K562 (cell line): ENCODE data around the gene RNPEP. TPM values are rescaled to one million over a fixed set of nuclear protein-coding genes. Genes with fewer than 3 reads are reported as not detected.

ENCODE experiments used
- ASH1L ChIP-seq: fragments of 450-650 bp; IDR thresholded peaks from 2 replicates; pipeline ENCODE4 v1.6.1; 2018; ENCODE audit warnings: borderline replicate concordance, mild to moderate bottlenecking, low read depth; ENCODE audit not compliant: partially characterized antibody
- CTBP1 ChIP-seq: fragments of 450-650 bp; IDR thresholded peaks from 2 replicates; pipeline ENCODE4 v1.6.1; 2016; ENCODE audit warnings: borderline replicate concordance
- IRF2 ChIP-seq: sonication (generic); formaldehyde crosslinking; IDR thresholded peaks from 2 replicates; pipeline ENCODE4 v1.8.1; 2022; ENCODE audit warnings: mild to moderate bottlenecking, missing genetic modification reagents
- LARP7 ChIP-seq: fragments of 450-650 bp; IDR thresholded peaks from 2 replicates; pipeline ENCODE4 v1.6.1; 2016
- MEF2D ChIP-seq: conservative IDR thresholded peaks from 2 replicates; pipeline ENCODE4 v1.6.1; 2016; ENCODE audit warnings: low read depth, missing genetic modification characterization, missing compliant biosample characterization
- SRF ChIP-seq, 2 experiments: fragments of 250-450, 450-650 bp in 1 of 2; sonication (Bioruptor Pico) in 1 of 2; sonication (generic) in 1 of 2; formaldehyde crosslinking; IDR thresholded peaks; 2 replicates each; pipeline versions ENCODE4 v1.5.0 to v1.5.1; 2020 to 2022; ENCODE audit warnings: mild to moderate bottlenecking in 1 of 2, missing genetic modification reagents in 1 of 2
- TEAD1 ChIP-seq, 2 experiments: fragments of 450-650 bp in 1 of 2; sonication (generic) in 1 of 2; formaldehyde crosslinking; IDR thresholded peaks; 2 replicates each; pipeline versions ENCODE4 v1.4.0 to v1.8.0; 2020 to 2022; ENCODE audit warnings: mild to moderate bottlenecking in 2 of 2, missing genetic modification reagents in 1 of 2
- ZBTB1 ChIP-seq: sonication (generic); formaldehyde crosslinking; IDR thresholded peaks from 2 replicates; pipeline ENCODE4 v1.8.1; 2023; ENCODE audit warnings: missing genetic modification reagents, low read depth, mild to moderate bottlenecking, borderline replicate concordance
- ZNF232 ChIP-seq: sonication (generic); formaldehyde crosslinking; IDR thresholded peaks from 2 replicates; pipeline ENCODE4 v1.8.0; 2022; ENCODE audit warnings: mild to moderate bottlenecking, missing genetic modification reagents
- ZNF75A ChIP-seq: fragments of 450-650 bp; formaldehyde crosslinking; IDR thresholded peaks from 2 replicates; pipeline ENCODE4 v1.4.0; 2020; ENCODE audit warnings: mild to moderate bottlenecking
- ZNF79 ChIP-seq: fragments of 250-450 bp; sonication (Bioruptor Pico); IDR thresholded peaks from 2 replicates; pipeline ENCODE4 v1.4.0; 2020; ENCODE audit warnings: low read depth, mild to moderate bottlenecking, moderate library complexity
- polyA plus RNA-seq, 8 experiments: library from polyadenylated mRNA; depleted of rRNA in 4 of 8; stranded (reverse) in 5 of 8; unstranded in 3 of 8; fragments of >200 nt; fragmentation: Nextera tagmentation in 2 of 8; fragmentation: Illumina TruSeq in 1 of 8; extraction: Ambion mirVana in 2 of 8; extraction: Trizol in 1 of 8; gene quantifications; 2 replicates each; pipeline versions ENCODE4 v1.2.1 to v1.2.3, GENCODE V29; 2011 to 2014; ENCODE audit warnings: inconsistent platforms in 1 of 8, missing spikeins in 1 of 8
- total RNA-seq, 7 experiments: library from RNA; depleted of rRNA in 6 of 7; stranded (reverse); fragments of >200 nt in 6 of 7; fragmentation: Illumina TruSeq in 2 of 7; extraction: Trizol in 2 of 7; gene quantifications; 2 replicates each; pipeline versions ENCODE4 v1.2.1 to v1.2.3, GENCODE V29; 2011 to 2021; ENCODE audit warnings: low replicate concordance in 1 of 7
- TF ChIP-seq, protein P1 (sequence below): fragments of 250-450 bp; sonication (Bioruptor Pico); IDR thresholded peaks from 2 replicates; pipeline ENCODE4 v1.4.0; 2020; ENCODE audit warnings: mild to moderate bottlenecking, moderate library complexity
- TF ChIP-seq, protein P2 (sequence below), 2 experiments: fragments of 450-650 bp; conservative IDR thresholded peaks; 2 replicates each; pipeline ENCODE4 v1.6.1; 2017; ENCODE audit warnings: mild to moderate bottlenecking in 2 of 2, moderate library complexity in 2 of 2
- TF ChIP-seq, protein P3 (sequence below): sonication (generic); formaldehyde crosslinking; IDR thresholded peaks from 2 replicates; pipeline ENCODE4 v1.9.0; 2022; ENCODE audit warnings: mild to moderate bottlenecking, missing genetic modification reagents
- TF ChIP-seq, protein P4 (sequence below): sonication (generic); formaldehyde crosslinking; IDR thresholded peaks from 2 replicates; pipeline ENCODE4 v1.8.1; 2023; ENCODE audit warnings: mild to moderate bottlenecking, missing genetic modification reagents
- TF ChIP-seq, protein P5 (sequence below): fragments of 450-650 bp; IDR thresholded peaks from 2 replicates; pipeline ENCODE4 v1.6.1; 2017; ENCODE audit warnings: mild to moderate bottlenecking, moderate library complexity

The RNPEP gene
- total and polyA plus RNA-seq, 9 of the 15 experiments (the other 6 are each of a cell fraction or from before 2014, with no cell fraction given), result 27.5 to 131 (median 63.4) TPM

DNA sequence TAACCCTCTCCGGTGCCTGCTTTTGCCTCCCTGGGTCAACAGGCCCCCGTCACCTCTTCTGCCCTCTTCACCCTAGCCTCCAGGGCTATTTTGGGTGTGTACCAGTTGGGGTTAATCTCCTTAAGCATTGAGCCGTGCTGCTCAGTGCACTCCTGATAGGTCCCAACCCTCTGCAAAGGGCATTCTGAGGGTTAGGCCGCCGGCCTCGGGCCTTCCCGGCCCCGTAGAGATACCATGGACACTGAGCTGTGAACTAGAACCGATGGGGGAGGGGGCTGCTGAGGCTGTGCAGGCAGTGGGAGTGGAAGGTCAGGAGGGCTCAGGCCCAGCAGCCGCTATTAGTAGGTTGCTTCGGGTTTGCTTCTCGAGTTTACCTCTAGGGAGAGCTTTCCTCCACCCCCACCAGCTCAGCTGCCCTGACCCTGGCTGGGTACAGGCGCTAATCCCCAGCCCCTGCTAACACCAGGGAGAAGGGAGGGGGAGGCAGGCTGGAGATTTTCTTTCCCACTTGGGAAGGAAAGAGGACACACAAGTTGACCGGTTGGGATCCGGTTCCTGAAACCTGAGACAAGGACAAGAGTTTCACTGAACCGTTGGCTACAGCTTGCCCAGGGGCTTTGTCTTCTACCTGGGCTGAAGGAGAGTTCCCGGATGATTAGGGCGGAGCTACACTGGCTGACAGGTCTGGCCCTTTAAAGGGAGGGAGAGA is 40.9 kb upstream of the RNPEP start (continued):
- TF ChIP-seq, protein P1, sequence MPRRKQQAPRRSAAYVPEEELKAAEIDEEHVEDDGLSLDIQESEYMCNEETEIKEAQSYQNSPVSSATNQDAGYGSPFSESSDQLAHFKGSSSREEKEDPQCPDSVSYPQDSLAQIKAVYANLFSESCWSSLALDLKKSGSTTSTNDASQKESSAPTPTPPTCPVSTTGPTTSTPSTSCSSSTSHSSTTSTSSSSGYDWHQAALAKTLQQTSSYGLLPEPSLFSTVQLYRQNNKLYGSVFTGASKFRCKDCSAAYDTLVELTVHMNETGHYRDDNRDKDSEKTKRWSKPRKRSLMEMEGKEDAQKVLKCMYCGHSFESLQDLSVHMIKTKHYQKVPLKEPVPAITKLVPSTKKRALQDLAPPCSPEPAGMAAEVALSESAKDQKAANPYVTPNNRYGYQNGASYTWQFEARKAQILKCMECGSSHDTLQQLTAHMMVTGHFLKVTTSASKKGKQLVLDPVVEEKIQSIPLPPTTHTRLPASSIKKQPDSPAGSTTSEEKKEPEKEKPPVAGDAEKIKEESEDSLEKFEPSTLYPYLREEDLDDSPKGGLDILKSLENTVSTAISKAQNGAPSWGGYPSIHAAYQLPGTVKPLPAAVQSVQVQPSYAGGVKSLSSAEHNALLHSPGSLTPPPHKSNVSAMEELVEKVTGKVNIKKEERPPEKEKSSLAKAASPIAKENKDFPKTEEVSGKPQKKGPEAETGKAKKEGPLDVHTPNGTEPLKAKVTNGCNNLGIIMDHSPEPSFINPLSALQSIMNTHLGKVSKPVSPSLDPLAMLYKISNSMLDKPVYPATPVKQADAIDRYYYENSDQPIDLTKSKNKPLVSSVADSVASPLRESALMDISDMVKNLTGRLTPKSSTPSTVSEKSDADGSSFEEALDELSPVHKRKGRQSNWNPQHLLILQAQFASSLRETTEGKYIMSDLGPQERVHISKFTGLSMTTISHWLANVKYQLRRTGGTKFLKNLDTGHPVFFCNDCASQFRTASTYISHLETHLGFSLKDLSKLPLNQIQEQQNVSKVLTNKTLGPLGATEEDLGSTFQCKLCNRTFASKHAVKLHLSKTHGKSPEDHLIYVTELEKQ (CRISPR knock-in tag), result no peak
- TF ChIP-seq IRF2 (CRISPR knock-in tag) (no peak), ZNF75A (no peak), SRF (CRISPR knock-in tag; IDR thresholded peaks at IDR 0.05) (no peak), MEF2D (tag) (no peak), ZBTB1 (CRISPR knock-in tag) (no peak), ASH1L (no peak), TEAD1 (CRISPR knock-in tag; IDR thresholded peaks at IDR 0.05) (peak in 1 of 2 experiments; percentile 61; a peak in 2 of 4 replicates), CTBP1 (0 out of 2 replicates have a peak, but pooled peaks have one; percentile 53), ZNF79 (CRISPR knock-in tag) (no peak), LARP7 (no peak), ZNF232 (CRISPR knock-in tag) (no peak)
- TF ChIP-seq, protein P2, sequence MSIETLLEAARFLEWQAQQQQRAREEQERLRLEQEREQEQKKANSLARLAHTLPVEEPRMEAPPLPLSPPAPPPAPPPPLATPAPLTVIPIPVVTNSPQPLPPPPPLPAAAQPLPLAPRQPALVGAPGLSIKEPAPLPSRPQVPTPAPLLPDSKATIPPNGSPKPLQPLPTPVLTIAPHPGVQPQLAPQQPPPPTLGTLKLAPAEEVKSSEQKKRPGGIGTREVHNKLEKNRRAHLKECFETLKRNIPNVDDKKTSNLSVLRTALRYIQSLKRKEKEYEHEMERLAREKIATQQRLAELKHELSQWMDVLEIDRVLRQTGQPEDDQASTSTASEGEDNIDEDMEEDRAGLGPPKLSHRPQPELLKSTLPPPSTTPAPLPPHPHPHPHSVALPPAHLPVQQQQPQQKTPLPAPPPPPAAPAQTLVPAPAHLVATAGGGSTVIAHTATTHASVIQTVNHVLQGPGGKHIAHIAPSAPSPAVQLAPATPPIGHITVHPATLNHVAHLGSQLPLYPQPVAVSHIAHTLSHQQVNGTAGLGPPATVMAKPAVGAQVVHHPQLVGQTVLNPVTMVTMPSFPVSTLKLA (conservative IDR thresholded peaks at IDR 0.05), result peak in 1 of 2 experiments; percentile 26; a peak in 1 of 4 replicates
- TF ChIP-seq, protein P3, sequence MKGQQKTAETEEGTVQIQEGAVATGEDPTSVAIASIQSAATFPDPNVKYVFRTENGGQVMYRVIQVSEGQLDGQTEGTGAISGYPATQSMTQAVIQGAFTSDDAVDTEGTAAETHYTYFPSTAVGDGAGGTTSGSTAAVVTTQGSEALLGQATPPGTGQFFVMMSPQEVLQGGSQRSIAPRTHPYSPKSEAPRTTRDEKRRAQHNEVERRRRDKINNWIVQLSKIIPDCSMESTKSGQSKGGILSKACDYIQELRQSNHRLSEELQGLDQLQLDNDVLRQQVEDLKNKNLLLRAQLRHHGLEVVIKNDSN (CRISPR knock-in tag), result no peak
- TF ChIP-seq, protein P4, sequence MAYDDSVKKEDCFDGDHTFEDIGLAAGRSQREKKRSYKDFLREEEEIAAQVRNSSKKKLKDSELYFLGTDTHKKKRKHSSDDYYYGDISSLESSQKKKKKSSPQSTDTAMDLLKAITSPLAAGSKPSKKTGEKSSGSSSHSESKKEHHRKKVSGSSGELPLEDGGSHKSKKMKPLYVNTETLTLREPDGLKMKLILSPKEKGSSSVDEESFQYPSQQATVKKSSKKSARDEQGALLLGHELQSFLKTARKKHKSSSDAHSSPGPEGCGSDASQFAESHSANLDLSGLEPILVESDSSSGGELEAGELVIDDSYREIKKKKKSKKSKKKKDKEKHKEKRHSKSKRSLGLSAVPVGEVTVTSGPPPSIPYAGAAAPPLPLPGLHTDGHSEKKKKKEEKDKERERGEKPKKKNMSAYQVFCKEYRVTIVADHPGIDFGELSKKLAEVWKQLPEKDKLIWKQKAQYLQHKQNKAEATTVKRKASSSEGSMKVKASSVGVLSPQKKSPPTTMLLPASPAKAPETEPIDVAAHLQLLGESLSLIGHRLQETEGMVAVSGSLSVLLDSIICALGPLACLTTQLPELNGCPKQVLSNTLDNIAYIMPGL (CRISPR knock-in tag), result no peak
- TF ChIP-seq, protein P5, sequence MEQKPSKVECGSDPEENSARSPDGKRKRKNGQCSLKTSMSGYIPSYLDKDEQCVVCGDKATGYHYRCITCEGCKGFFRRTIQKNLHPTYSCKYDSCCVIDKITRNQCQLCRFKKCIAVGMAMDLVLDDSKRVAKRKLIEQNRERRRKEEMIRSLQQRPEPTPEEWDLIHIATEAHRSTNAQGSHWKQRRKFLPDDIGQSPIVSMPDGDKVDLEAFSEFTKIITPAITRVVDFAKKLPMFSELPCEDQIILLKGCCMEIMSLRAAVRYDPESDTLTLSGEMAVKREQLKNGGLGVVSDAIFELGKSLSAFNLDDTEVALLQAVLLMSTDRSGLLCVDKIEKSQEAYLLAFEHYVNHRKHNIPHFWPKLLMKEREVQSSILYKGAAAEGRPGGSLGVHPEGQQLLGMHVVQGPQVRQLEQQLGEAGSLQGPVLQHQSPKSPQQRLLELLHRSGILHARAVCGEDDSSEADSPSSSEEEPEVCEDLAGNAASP, result no peak
